ENCODE results near the gene STYXL1. TPM values are rescaled to one million over a fixed set of nuclear protein-coding genes. Genes with fewer than 3 reads are reported as not detected.
"Not testable (repeated sequence)": the region's sequence is repeated elsewhere in the genome, so short reads cannot be mapped to it uniquely, and the experiment has no call there.

STYXL1 gene
- total and polyA plus RNA-seq, 2 experiments from 2014 or later: 56.3 to 70.1 TPM

- peak; percentile 46 for DNase-seq (ENCODE audit: low spot score)
- no peaks in the 10 kb centered on the region for H3K9me2 ChIP-seq (replicated peaks; ENCODE audit: insufficient read depth)
- H3K4me1 ChIP-seq (ENCODE audit: insufficient read depth): no peaks in the 10 kb centered on the region
- H3K4me3 ChIP-seq: no peak overlapping the region
- peaks cover 2% of the 10 kb centered on the region for H4K20me1 ChIP-seq (ENCODE audit: insufficient read depth, poor library complexity, severe bottlenecking)
- no peaks in the 10 kb centered on the region for H3K27me3 ChIP-seq
- H2AFZ ChIP-seq: no peak overlapping the region
- TF ChIP-seq, protein P1, sequence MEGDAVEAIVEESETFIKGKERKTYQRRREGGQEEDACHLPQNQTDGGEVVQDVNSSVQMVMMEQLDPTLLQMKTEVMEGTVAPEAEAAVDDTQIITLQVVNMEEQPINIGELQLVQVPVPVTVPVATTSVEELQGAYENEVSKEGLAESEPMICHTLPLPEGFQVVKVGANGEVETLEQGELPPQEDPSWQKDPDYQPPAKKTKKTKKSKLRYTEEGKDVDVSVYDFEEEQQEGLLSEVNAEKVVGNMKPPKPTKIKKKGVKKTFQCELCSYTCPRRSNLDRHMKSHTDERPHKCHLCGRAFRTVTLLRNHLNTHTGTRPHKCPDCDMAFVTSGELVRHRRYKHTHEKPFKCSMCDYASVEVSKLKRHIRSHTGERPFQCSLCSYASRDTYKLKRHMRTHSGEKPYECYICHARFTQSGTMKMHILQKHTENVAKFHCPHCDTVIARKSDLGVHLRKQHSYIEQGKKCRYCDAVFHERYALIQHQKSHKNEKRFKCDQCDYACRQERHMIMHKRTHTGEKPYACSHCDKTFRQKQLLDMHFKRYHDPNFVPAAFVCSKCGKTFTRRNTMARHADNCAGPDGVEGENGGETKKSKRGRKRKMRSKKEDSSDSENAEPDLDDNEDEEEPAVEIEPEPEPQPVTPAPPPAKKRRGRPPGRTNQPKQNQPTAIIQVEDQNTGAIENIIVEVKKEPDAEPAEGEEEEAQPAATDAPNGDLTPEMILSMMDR (IDR thresholded peaks at IDR 0.05; ENCODE audit: poor library complexity): no peak
- TF ChIP-seq EZH2 (IDR thresholded peaks at IDR 0.05; ENCODE audit: borderline replicate concordance) (no peak), EZH2phosphoT487 (IDR thresholded peaks at IDR 0.05; ENCODE audit: low read depth, severe bottlenecking, unreplicated experiment) (no peak)
- no peaks in the 10 kb centered on the region for H3K36me3 ChIP-seq (replicated peaks; ENCODE audit: insufficient read depth, low read depth)
- peak overlapping the region; percentile 77 for H3K27ac ChIP-seq
- 49% methylated on average over 8 of the region's 8 CpGs for WGBS (ENCODE audit: low lambda C conversion rate, missing lambda C conversion rate)
- H3K4me2 ChIP-seq: peak overlapping the region; percentile 1
- H3K79me2 ChIP-seq: no peaks in the 10 kb centered on the region
- H3K9me3 ChIP-seq (ENCODE audit: low read depth): no peaks in the 10 kb centered on the region
Observed at GRCh38 chr7:76011442-76011861, 36.3 kb downstream of the STYXL1 start.

DNA sequence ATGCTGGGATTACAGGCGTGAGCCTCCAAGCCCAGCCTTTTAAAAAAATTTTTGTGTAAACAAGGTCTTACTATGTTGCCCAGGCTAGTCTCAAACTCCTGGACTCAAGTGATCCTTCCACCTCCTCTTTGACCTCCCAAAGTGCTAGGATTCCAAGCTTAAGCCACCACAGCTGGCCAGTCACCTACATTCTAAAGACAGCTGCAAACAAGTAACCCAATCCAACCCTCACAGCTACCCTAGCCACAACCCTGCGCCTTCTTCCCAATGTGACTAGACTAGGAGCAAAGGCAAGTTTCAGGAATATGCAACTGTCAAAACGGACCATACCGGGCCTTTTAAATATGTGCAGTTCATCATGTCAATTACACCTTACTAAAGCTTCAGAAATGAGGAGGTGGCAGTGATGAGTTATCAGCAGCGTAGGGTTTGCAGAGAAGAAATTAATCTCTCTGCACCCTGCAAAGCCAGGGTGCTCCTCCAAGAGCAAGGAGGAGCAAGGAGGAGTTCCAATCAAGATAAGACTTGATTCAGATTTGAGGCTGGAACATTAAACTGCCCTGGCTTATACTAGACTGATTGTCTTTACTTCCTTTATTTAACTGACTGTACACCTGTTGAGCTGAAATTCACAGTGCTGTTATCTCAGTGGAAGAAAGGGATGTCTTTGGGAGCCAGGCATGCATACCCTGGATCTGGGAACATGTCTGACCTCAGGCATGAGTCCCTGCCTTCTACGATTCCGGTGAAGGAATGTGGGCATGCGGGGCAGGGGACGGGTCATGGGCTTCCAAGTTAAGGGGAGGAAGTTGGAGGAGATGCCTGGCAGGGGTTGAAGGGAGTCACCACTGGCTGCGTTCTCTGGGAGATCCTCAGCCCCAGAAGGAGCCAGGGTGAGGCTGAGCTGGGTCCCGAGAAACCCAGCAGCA is 37.9 kb downstream of the STYXL1 start:
- Histone ChIP-seq H3K27me3 (no peaks in the 10 kb centered on the region), H3K79me2 (no peaks in the 10 kb centered on the region), H3K9me2 (replicated peaks; ENCODE audit: insufficient read depth) (no peaks in the 10 kb centered on the region), H3K4me2 (no peak overlapping the region), H3K27ac (no peak overlapping the region), H3K4me1 (ENCODE audit: insufficient read depth) (no peaks in the 10 kb centered on the region), H3K36me3 (replicated peaks; ENCODE audit: insufficient read depth, low read depth) (no peaks in the 10 kb centered on the region), H3K4me3 (no peak overlapping the region), H3K9me3 (ENCODE audit: low read depth) (no peaks in the 10 kb centered on the region), H4K20me1 (ENCODE audit: insufficient read depth, poor library complexity, severe bottlenecking) (no peaks in the 10 kb centered on the region), H2AFZ (no peak overlapping the region)
- WGBS (ENCODE audit: low lambda C conversion rate, missing lambda C conversion rate): 90% methylated on average over 11 of the region's 11 CpGs
- TF ChIP-seq EZH2 (IDR thresholded peaks at IDR 0.05; ENCODE audit: borderline replicate concordance) (no peak), EZH2phosphoT487 (IDR thresholded peaks at IDR 0.05; ENCODE audit: low read depth, severe bottlenecking, unreplicated experiment) (no peak)
- TF ChIP-seq, protein P1 (IDR thresholded peaks at IDR 0.05; ENCODE audit: poor library complexity): no peak
- no peak for DNase-seq (ENCODE audit: low spot score)

- no peak for DNase-seq (ENCODE audit: low spot score)
- Histone ChIP-seq H3K4me1 (ENCODE audit: insufficient read depth) (no peaks in the 10 kb centered on the region), H2AFZ (no peak overlapping the region), H3K79me2 (no peaks in the 10 kb centered on the region), H3K36me3 (replicated peaks; ENCODE audit: insufficient read depth, low read depth) (no peaks in the 10 kb centered on the region), H3K9me2 (replicated peaks; ENCODE audit: insufficient read depth) (no peaks in the 10 kb centered on the region), H3K27ac (no peak overlapping the region), H3K27me3 (no peaks in the 10 kb centered on the region), H3K4me2 (no peak overlapping the region), H4K20me1 (ENCODE audit: insufficient read depth, poor library complexity, severe bottlenecking) (no peaks in the 10 kb centered on the region), H3K9me3 (ENCODE audit: low read depth) (no peaks in the 10 kb centered on the region), H3K4me3 (no peak overlapping the region)
- 83% methylated on average over 8 of the region's 8 CpGs for WGBS (ENCODE audit: low lambda C conversion rate, missing lambda C conversion rate)
- TF ChIP-seq EZH2 (IDR thresholded peaks at IDR 0.05; ENCODE audit: borderline replicate concordance) (no peak), EZH2phosphoT487 (IDR thresholded peaks at IDR 0.05; ENCODE audit: low read depth, severe bottlenecking, unreplicated experiment) (no peak)
- TF ChIP-seq, protein P1 (IDR thresholded peaks at IDR 0.05; ENCODE audit: poor library complexity): no peak
Observed at GRCh38 chr7:76008156-76008687, 39.6 kb downstream of the STYXL1 start.

- H3K79me2 ChIP-seq; H3K27me3 ChIP-seq; H3K9me3 ChIP-seq (ENCODE audit: low read depth); H3K4me1 ChIP-seq (ENCODE audit: insufficient read depth); DNase-seq (ENCODE audit: low spot score); H3K27ac ChIP-seq; H4K20me1 ChIP-seq (ENCODE audit: insufficient read depth, poor library complexity, severe bottlenecking); H3K4me3 ChIP-seq; H3K9me2 ChIP-seq (replicated peaks; ENCODE audit: insufficient read depth); H2AFZ ChIP-seq; H3K4me2 ChIP-seq; H3K36me3 ChIP-seq (replicated peaks; ENCODE audit: insufficient read depth, low read depth): not testable (repeated sequence)
- 86% methylated on average over 4 of the region's 4 CpGs for WGBS (ENCODE audit: low lambda C conversion rate, missing lambda C conversion rate)
Observed at GRCh38 chr7:76005004-76005403, 42.8 kb downstream of the STYXL1 start.
